ENCODE measurements around the gene HOMER3. TPM values are rescaled to one million over a fixed set of nuclear protein-coding genes. Genes with fewer than 3 reads are reported as not detected.

The HOMER3 gene
- total RNA-seq, 1 donor from 2014 or later, result not detected

DNA sequence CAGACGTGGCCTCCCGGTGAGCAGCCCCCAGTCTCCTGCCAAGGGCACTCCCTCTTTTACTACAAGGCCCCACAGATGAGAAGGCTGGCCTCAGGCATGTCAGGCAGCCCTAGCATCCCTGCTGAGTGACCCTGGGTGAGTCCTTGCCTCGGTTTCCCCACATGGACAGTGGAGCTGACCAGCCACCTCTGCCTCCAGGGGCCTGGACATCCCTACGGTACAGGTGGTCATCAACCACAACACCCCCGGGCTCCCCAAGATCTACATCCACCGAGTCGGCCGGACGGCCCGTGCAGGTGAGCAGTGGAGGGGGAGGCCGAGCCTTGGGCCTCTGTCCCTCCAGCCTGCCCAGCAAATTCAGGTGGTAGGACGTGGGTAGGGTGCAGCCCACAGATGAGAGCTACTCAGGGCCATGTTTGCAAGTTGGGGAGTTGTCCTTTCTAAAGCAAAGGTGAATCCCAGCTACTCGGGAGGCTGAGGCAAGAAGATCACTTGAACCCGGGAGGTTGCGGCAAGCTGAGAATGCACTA is 16.3 kb downstream of the HOMER3 start:
- intact Hi-C loops (cut with micrococcal nuclease), result no loop called here

DNA sequence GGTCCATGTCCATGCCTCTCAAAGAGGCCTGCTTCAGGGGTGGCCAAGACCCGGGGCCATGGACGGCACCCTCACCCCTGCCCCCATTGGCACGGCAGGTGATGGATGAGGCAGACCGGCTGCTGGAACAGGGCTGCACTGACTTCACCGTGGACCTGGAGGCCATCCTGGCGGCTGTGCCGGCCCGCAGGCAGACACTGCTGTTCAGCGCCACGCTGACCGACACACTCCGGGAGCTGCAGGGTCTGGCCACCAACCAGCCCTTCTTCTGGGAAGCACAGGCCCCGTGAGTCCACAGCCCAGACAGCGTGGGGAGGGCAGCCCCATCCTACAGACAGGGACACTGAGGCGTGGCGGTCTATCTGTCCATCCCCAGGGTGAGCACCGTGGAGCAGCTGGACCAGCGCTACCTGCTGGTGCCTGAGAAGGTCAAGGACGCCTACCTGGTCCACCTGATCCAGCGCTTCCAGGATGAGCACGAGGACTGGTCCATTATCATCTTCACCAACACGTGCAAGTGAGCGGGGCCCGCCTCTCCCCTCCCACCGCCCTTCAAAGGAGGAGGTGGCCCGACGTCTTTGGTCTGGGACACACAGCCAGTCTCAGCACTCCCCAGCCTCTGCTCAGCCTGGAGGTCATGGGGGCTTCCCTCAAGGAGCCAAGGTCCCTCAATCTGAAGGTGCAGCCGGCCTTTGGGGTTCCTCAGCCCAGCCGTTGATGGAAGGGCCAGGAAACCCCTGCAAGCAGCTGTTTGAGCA is 18.6 kb downstream of the HOMER3 start:
- intact Hi-C loops (cut with micrococcal nuclease), result no loop called here

DNA sequence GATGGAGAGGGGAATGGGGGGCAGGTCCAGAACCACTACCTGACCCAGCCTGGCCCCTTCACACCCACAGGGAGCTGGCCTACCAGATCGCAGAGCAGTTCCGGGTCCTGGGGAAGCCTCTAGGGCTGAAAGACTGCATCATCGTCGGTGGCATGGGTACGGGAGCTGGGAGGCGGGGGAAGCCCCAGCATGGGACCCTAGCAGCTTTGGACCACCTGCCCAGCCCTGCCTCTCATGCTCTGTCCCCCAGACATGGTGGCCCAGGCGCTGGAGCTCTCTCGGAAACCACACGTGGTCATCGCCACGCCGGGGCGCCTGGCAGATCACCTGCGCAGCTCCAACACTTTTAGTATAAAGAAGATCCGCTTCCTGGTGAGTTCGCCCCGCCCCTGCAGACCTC is 19.4 kb downstream of the HOMER3 start:
- intact Hi-C loops (cut with micrococcal nuclease), result no loop called here

DNA sequence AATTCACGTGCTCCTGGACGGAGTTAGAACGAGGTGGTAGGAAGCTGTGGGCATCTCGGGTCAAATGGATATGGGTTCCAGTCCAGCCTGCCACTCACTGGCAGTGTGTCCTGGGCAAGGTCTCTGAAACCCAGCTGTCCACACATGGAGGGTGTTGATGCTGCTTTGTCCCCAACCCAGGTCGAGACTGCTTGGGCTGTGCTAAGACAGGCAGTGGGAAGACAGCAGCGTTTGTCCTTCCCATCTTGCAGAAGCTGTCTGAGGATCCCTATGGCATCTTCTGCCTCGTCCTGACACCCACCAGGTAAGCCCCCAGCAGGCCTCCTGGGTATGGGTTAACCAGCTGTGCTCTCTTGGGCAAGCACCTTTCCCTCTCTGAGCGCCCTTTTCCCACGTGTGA is 20.6 kb downstream of the HOMER3 start:
- intact Hi-C loops (cut with micrococcal nuclease), result no loop called here

DNA sequence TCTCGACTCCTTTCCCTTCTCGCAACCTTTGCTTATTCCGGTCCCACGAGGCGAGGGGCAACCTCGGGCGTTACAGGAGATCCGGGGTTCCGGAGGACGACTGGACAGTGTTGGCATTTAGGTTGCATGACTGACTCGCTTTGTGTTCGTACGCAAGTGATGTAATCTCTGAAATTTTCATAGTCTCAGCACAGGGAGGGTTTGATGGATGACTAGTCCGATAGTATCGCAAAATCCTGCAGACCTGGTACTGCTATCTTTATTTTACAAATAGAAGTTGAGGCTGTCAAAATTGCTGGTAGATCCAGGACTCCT is 21.2 kb downstream of the HOMER3 start:
- intact Hi-C loops (cut with micrococcal nuclease), result loop anchor here (1.0 to 5.0 kb wide), 7 partner anchors 89 to 398 kb away; partner anchors contain the start of genes BORCS8, ELL, RFXANK and TMEM161A

DNA sequence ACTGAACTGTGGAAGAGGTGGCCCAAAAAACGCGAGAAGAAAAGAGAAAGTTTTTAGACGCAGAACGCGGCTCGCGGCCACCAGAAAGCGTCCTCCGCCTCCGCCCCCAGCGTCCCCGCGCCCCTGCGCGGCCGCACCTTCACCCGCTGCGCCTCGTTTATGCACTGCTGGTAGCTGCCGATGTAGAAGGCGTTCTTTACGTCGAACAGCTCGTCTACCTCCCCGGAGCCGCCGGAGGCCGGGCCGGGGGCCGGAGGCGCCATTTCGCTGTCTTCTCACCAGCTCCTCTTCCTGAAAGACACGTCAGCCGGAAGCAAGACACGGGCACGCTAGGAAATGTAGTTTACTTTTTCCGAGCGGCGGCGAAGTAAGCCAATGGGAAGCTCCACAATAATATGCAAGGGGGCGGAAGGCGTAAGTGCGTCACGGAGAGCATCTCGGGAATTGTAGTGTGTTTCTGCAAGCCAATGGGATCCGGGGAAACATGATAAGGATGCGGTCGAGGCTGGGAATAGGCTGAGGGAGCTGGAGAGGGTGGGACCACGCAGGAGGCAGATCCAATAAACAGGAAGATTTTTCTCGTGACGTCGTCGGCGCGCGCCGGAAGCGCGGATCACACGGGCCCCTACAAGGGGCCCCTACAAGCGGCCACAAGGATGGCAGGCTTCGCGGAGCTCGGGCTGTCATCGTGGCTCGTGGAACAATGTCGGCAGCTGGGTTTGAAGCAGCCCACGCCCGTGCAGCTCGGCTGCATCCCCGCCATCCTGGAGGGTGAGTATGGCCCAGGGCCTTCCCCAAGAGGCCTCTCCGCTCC is 21.7 kb downstream of the HOMER3 start, which contains the start of the genes COPE and DDX49:
COPE (minus strand) TSS at position 302 of the 814 bp plus-strand sequence; CDS start at position 263, 39 bp downstream.
DDX49 (plus strand) TSS at position 630 of the 814 bp plus-strand sequence; CDS start at position 657, 27 bp downstream.
- intact Hi-C loops (cut with micrococcal nuclease), result loop anchor here (1.0 to 5.0 kb wide), 7 partner anchors 88 to 397 kb away; partner anchors contain the start of genes BORCS8, ELL, RFXANK and TMEM161A

DNA sequence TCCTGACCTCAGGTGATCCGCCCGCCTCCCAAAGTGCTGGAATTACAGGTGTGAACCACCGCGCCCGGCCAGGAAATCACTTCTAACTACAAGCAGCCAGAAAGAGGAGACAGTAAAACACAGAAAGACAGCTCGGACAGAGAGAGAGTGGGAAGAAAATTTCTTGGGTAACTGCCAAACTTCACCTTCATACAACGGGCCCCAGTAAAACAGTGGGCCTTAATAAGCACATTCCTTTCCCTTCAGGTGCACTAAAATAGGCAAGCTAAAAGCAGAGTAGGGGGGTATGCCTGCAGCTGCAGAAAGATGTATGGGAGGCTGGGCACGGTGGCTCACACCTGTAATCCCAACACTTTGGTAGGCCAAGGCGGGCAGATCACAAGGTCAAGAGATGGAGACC is 23.4 kb downstream of the HOMER3 start:
- intact Hi-C loops (cut with micrococcal nuclease), result loop anchor here (5.0 kb wide), 2 partner anchors 220 to 275 kb away; partner anchors contain the start of genes BORCS8, RFXANK and TMEM161A

DNA sequence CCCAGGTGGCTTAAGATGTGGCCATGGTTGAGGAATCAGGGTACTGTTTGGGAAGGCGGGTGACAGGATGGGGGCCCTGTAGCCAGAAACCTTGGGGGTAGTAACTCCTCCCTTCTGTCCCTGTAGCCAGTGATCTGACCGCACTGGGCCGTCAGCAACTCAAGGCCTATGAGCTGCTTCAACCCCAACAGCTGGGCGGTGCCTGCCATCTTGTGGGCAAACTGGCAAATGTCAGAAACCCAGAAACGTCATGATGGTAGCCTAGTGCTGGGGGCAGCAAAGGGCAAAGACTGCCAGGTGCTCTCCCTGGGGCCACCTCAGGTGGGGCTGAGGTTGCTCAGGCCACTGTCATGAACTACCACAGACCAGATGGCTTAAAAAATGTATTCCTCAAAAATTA is 25.4 kb downstream of the HOMER3 start:
- intact Hi-C loops (cut with micrococcal nuclease), result loop anchor here (5.0 kb wide), 2 partner anchors 222 to 277 kb away; partner anchors contain the start of genes BORCS8, RFXANK and TMEM161A

DNA sequence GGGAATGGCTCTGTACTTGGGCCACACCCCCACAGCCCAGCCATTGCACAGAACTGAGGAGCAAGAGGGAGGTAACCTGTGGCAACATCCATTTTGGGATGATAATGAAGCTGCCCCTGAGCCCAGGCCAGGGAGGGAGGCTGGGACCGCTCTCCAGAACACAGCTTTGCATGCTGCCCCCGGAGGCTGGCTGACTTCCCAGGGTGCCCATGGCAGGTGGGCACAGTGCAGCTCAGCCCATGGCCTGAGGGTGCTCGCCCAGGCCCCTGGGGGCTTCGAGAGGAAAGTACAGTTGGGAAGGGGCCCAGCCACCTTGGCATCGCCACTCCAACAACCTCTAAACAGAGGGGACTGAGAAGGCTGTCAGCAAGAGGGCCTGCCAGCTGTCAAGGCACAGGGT is 27.6 kb downstream of the HOMER3 start:
- intact Hi-C loops (cut with micrococcal nuclease), result no loop called here

DNA sequence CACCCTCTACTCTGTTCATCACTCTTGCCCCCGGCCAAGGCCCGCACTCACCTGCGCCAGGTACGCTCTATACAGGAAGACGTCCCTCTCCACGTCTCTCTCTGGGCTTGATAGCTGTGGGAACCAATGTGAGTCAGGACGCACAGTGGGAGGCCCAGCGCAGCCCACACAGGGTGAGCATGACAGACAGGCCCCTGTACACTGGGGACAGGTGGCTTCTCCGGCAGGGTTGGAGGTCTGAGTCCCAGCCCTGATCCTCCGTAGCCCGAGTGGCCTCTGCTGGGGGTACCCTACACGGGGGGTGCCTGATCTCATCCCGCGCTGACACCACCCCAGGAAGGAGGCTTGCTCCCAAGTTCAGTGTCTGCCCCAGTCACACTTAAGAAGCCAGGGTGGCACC is 28.1 kb downstream of the HOMER3 start:
- intact Hi-C loops (cut with micrococcal nuclease), result no loop called here

DNA sequence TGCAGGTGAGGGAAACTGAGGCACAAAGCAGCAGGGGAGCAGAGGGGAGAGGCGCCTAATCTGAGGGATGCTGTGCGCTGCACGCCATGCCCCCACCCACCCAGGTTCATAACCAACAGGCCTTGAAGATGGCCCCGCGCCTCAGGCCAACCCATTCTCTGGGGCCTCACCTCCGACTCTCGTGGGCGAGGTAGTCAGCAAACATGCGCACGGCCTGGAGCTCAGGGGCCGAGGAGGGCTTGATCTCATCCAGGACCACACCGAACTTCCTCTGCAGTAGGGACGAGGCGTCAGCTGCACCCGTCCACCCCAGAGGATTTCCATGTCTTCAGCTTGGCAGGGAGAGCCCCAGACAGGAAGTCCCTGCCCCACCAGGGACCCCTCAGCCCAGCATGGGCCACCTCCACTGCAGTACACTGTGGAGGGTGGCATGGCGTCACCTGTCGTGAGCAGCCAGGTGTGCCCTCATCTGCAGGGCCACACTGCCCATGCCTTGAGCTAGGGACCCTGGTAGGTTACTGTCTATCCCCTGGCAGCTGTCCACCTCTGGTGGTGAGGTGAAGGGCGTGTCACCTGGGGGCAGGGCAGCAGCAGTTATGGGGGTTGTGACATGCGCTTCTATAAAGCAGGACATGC is 30.1 kb downstream of the HOMER3 start:
- intact Hi-C loops (cut with micrococcal nuclease), result no loop called here

DNA sequence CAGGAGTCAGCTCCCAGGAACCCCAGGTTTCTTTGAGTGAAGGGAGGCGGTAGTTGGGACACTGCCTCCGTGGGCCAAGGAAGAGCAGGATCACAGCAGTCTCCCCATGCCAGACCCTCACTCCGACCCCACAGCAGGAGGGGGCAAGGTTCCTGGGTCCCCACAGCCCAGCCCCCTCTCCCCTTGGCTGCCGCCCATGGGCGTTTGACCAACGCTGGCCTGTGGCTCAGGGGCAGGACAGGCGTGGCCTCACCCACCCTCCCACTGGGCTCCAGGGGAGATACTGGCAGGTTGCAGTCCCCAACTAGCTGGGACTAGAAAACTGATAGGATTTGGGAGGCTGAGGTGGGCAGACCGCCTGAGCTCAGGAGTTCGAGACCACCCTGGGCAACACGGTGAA is 31.0 kb downstream of the HOMER3 start:
- intact Hi-C loops (cut with micrococcal nuclease), result no loop called here

DNA sequence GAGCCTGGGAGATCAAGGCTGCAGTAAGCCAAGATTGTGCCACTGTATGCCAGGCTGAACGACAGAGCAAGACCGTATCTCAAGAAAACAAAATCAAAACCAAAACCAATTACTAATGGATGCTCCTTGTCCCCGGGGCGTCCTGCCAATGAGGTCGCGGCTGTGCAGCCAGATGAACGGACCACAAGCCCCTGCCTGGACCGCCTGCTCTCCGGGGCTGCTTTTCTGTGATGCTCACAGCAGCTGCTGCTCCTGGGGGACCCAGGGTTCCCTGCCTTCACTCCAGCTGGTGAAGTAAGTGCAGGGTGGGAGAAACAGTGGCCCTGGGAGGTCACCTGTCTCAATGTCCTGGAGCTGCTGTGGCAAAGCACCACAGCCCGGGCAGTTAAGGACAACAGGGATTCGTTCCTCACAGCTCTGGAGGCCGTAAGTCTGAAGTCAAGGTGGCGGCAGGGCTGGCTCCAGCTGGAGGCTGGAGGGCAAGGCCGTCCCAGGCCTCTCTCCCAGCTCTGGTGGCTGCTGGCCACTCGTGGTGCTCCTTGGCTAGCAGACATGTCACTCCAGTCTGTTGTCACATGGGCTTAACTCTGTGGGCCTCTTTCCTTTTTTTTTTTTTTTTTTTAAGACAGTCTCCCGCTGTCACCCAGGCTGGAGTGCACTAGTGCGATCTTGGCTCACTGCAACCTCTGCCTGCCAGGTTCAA is 31.9 kb downstream of the HOMER3 start:
- intact Hi-C loops (cut with micrococcal nuclease), result no loop called here

DNA sequence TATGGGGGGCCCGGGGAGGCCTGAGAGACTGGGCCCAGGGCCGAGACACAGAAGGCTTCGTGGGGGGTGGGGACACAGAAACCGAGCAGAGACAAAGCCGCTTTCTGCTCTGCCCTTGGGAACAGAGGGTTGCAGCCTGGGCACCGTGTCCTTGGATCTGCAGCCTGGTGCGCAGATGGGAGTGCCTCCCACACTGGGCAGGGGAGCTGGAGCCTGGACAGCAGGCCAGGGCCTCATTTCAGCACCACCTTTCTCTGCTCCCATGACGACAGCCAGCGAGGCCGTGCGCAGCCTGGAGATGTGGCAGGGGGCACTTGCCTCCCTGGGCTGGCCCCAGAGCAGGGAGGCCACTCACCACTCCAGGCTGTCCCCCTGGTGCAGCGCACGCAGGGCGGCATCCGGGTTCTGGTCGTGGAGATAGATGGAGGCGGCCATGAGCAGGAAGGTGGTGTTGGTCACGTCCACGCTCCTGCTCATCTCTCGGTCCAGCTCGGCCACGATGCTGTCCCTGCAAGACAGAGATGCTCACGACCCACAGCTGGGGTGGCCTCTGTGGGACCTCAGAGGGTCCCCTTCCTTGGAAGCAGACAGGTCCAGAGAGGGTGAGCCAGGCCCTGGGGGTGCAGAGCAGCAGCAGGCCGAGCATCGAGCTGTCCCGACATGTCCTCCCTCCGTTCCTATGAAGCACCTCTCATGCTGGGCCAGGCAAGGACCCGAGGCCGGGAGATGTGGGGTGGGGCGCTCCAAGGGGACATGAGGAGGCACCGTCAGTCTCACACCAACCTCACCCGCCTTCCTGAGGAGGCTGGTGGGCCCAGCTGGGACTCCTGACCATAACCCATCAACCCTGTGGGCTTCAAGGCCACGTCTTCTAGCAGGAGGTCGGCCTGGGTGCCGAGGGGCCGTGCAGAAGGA is 34.2 kb downstream of the HOMER3 start:
- intact Hi-C loops (cut with micrococcal nuclease), result no loop called here

DNA sequence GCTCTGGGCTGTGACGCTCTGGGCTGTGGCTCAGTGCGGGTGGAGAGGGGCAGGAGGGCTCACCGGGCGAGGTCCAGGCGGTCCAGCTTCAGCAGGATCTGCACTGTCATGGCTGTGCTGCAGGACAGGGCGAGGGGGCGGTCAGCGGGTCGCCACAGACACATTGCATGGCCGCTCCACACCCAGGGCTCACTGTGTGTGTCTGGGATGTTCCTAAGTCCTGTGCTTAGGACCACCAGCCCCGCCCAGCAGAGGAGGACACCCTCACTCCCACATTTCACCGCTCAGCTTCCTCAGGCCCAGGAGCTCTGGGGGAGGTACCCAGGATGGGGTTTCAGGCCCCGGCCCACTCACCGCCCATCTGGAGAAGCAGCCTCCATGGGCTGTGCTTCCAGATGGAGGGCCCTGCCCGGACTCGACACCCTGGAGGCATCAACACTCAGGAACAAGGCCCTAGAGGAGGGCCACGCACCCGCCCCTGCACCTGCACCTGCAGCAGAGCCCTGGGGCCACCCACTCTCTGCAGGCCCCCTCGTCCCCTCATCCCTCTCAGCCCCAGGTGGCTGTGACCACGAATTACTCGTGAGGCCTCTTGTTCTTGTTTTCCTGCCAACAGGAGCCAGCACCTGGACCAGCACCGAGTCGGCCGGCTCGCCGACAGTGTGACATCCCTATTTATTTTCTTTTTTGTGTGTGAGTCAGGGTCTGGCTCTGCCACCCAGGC is 35.3 kb downstream of the HOMER3 start:
- intact Hi-C loops (cut with micrococcal nuclease), result no loop called here

DNA sequence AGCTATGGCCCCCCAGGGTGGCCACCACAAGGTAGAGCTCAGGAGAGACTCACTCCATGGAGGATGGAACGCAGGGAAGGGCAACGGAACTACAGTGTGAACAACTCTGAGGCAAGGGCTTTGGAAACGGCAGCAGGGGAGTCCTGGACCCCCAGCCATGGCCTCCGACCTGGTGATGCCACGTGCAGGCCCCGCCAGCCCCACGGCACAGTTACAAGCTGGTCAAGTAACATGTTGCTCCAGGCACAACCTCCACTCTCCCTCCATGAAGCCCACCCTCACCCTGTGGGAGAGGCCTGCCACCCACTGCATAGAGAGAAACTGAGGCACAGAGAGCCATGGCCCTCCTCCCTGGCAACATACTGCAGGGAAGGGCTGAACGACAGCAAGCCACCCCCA is 36.0 kb downstream of the HOMER3 start:
- intact Hi-C loops (cut with micrococcal nuclease), result no loop called here

DNA sequence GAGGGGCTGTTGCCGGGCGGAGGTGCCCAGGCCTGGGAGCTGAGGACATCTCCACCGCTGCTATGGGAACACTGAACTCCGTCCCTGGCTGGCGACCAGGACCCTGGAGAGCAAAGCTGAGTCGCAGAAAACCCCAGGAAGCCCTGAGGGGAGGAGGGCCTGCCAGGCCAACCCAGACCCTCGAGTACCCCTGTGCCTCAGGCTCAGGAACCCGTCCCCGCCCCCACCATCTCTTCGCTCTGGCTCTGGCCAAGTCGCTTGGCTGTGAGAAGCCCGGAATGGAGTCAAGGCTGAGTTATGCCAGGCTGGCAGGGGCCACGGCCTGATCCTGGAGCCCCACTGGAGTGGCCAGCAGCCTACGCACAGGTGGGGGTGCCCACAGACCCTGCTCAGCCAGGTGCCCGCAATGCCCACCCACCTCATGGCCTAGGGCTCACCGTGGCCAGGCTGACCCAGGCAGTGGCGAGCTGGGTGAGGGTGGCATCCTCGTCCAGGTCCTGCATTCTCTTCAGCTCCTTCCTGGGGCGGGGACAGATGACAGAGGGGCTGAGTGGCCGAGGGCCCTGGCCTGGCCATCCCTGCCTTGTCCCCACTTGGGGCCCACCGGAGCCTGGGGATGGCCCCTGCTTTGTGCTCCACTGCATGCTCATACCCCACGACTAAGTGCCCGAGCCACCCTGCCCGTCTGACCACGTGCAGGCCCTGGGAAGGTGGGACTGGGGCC is 36.5 kb downstream of the HOMER3 start:
- intact Hi-C loops (cut with micrococcal nuclease), result no loop called here
